Upper lobe of left lung (tissue), 6 donors: Measurements from ENCODE around the gene AGBL3. TPM values are rescaled to one million over a fixed set of nuclear protein-coding genes. Genes with fewer than 3 reads are reported as not detected.
"Not testable (repeated sequence)": the region's sequence is repeated elsewhere in the genome, so short reads cannot be mapped to it uniquely, and the experiment has no call there.

ENCODE experiments used
- ATAC-seq, 2 donors: fragments of 200-7000 bp; cut with Tn5 transposase; one replicate each; pipeline ENCODE4 v1.9.1; 2022; ENCODE audit warnings: mild to moderate bottlenecking in 2 of 2, moderate library complexity in 2 of 2; ENCODE audit not compliant: low FRiP score in 2 of 2
- DNase-seq, 2 donors: peaks; one replicate each; pipeline ENCODE4 v3.0.0-alpha.2; 2019 to 2020
- H3K27ac ChIP-seq, 4 donors: fragments of 200-600 bp; sonication (generic); one replicate each; pipeline ENCODE4 v1.5.1; 2016 to 2019
- H3K27me3 ChIP-seq, 4 donors: fragments of 200-600 bp; sonication (generic); one replicate each; pipeline ENCODE4 v1.5.1; 2017 to 2019
- H3K36me3 ChIP-seq, 4 donors: fragments of 200-600 bp; sonication (generic); one replicate each; pipeline ENCODE4 v1.5.1; 2016 to 2019
- H3K4me1 ChIP-seq, 4 donors: fragments of 200-600 bp; sonication (generic); one replicate each; pipeline ENCODE4 v1.5.1; 2018 to 2019
- H3K4me3 ChIP-seq, 4 donors: fragments of 200-600 bp; sonication (generic); one replicate each; pipeline ENCODE4 v1.5.1; 2017 to 2019; ENCODE audit warnings: mild to moderate bottlenecking in 2 of 4, moderate library complexity in 1 of 4
- H3K9me3 ChIP-seq, 4 donors: fragments of 200-600 bp; sonication (generic); one replicate each; pipeline ENCODE4 v1.5.1; 2018 to 2019
- EP300 ChIP-seq, 4 donors: sonication (generic); formaldehyde crosslinking; IDR thresholded peaks; one replicate each; pipeline ENCODE4 v1.5.1; 2017; ENCODE audit warnings: antibody characterized with exemption in 4 of 4, control low read depth in 2 of 4
- POLR2A ChIP-seq, 4 donors: fragments of 450-650 bp; IDR thresholded peaks; one replicate each; pipeline ENCODE4 v1.5.1; 2016 to 2017; ENCODE audit warnings: antibody characterized with exemption in 4 of 4, mild to moderate bottlenecking in 2 of 4
- POLR2AphosphoS5 ChIP-seq, 2 donors: sonication (generic); formaldehyde crosslinking; IDR thresholded peaks; one replicate each; pipeline ENCODE4 v1.5.1; 2017; ENCODE audit warnings: antibody characterized with exemption in 2 of 2
- WGBS, 2 donors: methylation state at CpG; one replicate each; pipeline ENCODE4 v1.1.5; 2017 to 2018; 5-methylcytosine and 5-hydroxymethylcytosine counted together
- total RNA-seq, 6 donors: library from RNA; depleted of rRNA in 4 of 6; stranded (reverse); fragments of >200 nt in 4 of 6; gene quantifications; one replicate each; pipeline versions ENCODE4 v1.1.0 to v1.2.1, GENCODE V29; 2016 to 2021
- TF ChIP-seq, protein P1 (sequence below), 6 experiments: fragments of 450-650 bp in 4 of 6; fragments of 200-600 bp in 2 of 6; sonication (generic) in 2 of 6; IDR thresholded peaks; one replicate each; pipeline ENCODE4 v1.5.1; 2016 to 2019; ENCODE audit warnings: antibody characterized with exemption in 6 of 6
- donor health status: DM: no; HTN: no; CAD: no; lungs with moderate emphysema.
- donor health status: DM: no; HTN: yes; CAD: no; lungs with severe emphysema.

The AGBL3 gene
- total RNA-seq, 6 donors from 2014 or later: 1.0 to 5.2 (median 2.5) TPM

DNA sequence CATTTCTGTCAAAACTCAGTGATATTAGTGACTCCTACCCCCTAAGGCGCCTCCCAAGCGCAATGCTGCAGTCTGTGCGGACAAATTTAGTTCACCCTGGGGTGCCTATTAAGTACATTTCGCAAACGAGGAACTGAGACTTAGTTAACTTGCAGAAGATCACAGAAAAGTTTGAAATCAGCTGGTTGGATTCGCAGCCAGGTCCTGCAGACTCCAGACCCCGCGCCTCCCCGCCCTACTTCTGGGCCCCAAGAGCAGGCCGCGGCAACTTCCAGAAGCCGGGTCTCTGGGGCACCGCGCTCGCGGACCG lies 183.6 kb downstream of the AGBL3 start:
- no peaks in the 10 kb centered on the region for H3K9me3 ChIP-seq
- ATAC-seq (peak in 1 of 2 donors; percentile 55), DNase-seq (no peak)
- H3K27ac ChIP-seq: peak overlapping the region; percentile 89 to 99 (median 98)
- 0 to 3% methylated on average over 5 to 17 of the region's 17 CpGs for WGBS, 2 donors
- TF ChIP-seq, protein P1, sequence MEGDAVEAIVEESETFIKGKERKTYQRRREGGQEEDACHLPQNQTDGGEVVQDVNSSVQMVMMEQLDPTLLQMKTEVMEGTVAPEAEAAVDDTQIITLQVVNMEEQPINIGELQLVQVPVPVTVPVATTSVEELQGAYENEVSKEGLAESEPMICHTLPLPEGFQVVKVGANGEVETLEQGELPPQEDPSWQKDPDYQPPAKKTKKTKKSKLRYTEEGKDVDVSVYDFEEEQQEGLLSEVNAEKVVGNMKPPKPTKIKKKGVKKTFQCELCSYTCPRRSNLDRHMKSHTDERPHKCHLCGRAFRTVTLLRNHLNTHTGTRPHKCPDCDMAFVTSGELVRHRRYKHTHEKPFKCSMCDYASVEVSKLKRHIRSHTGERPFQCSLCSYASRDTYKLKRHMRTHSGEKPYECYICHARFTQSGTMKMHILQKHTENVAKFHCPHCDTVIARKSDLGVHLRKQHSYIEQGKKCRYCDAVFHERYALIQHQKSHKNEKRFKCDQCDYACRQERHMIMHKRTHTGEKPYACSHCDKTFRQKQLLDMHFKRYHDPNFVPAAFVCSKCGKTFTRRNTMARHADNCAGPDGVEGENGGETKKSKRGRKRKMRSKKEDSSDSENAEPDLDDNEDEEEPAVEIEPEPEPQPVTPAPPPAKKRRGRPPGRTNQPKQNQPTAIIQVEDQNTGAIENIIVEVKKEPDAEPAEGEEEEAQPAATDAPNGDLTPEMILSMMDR (IDR thresholded peaks at IDR 0.05): no peak
- TF ChIP-seq EP300 (IDR thresholded peaks at IDR 0.05): no peak
- TF ChIP-seq POLR2A (IDR thresholded peaks at IDR 0.05): no peak
- no peak for TF ChIP-seq POLR2AphosphoS5 (IDR thresholded peaks at IDR 0.05)
- no peaks in the 10 kb centered on the region for H3K27me3 ChIP-seq
- peak overlapping the region; percentile 71 to 92 (median 84) for H3K4me3 ChIP-seq
- peaks cover 0 to 37% (median 26%) of the 10 kb centered on the region in 4 donors for H3K36me3 ChIP-seq
- H3K4me1 ChIP-seq: peaks cover 46 to 65% (median 56%) of the 10 kb centered on the region in 4 donors

DNA sequence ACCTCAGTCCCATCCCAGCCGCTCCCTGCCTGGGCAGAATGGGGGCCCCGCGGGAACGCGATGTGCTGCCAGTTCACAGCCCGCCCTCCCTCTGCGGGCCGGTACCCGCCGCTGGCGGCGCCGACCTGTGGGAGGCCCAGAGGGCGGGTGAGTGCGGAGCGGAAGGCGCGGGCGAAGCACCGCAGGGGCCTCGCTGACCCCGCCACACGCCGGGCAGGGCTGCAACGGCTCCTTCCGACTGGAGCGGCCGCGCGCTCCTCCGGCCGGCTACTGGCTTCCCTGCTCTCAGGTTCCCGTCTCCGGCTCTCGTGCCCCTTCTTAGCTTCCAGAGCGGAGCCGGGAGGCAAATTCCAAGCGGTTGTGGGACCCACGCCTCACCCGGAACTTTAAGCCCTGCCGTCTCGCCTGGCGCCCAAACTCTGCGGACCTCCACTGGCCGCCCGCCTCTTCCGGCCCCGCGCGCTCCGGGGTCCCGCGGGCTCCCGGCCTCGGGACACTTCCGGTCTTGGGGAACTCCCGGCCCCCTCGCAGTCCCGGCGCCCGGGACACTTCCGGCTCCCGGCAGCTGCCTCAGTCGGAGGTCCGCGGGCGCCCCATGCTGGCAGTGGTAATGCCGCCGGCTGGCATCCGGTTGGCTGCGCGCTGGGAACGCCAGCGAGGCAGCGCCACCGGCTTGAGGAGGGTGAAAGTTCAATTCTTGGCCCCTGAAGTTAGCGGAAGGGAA lies 184.1 kb downstream of the AGBL3 start, which contains the start of gene CYREN:
Gene CYREN, minus strand, starts transcription at position 434 of the 724 bp plus-strand sequence. CDS start 1,785 bp downstream, outside the sequence.
- Histone ChIP-seq H3K27me3 (no peaks in the 10 kb centered on the region), H3K36me3 (peaks cover 0 to 32% (median 22%) of the 10 kb centered on the region in 4 donors), H3K27ac (peak within 1 kb of the TSS; percentile 89 to 99 (median 98)), H3K4me3 (peak within 1 kb of the TSS; percentile 71 to 92 (median 84)), H3K9me3 (no peaks in the 10 kb centered on the region), H3K4me1 (peaks cover 41 to 60% (median 51%) of the 10 kb centered on the region in 4 donors)
- WGBS, 2 donors: 0 to 1% methylated on average over 19 to 60 of the region's 77 CpGs
- TF ChIP-seq POLR2AphosphoS5 (IDR thresholded peaks at IDR 0.05) (peak; percentile 81 to 83), EP300 (IDR thresholded peaks at IDR 0.05) (peak in 2 of 4 donors; percentile 0 to 18), POLR2A (IDR thresholded peaks at IDR 0.05) (peak in 3 of 4 donors; percentile 53 to 91 (median 54))
- TF ChIP-seq, protein P1 (IDR thresholded peaks at IDR 0.05): peak; percentile 64 to 94 (median 84)
- ATAC-seq (peak; percentile 97), DNase-seq (peak; percentile 97 to 98)

DNA sequence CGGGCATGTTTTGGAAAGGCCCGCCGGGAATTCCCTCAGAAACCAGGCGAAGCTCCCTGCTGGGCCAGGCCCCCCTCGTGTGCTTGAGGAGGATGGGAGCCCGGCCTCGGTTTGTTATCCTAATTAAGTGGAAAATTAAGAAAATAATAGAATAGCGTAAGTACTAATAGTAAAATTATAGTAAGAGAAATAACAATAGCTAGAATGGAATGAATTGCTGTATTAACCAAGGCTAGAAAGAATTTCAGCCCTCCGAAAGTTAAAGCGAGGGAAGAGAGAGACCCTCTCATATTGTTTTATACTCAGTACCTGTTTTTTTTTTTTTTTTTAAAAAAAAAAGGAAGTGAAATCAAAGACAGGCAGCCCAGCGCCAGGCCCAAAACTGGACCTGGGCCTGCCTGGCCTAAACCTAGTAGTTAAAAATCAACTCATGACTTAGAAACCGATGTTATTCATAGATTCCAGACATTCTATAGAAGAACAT lies 184.7 kb downstream of the AGBL3 start:
- not testable (repeated sequence) for DNase-seq, H3K27me3 ChIP-seq, H3K9me3 ChIP-seq, ATAC-seq
- peak overlapping the region in 3 of 4 donors; percentile 71 to 89 (median 79) for H3K4me3 ChIP-seq
- TF ChIP-seq, protein P1 (IDR thresholded peaks at IDR 0.05): peak in 1 of 6 experiments; percentile 1
- H3K4me1 ChIP-seq: peaks cover 35 to 54% (median 45%) of the 10 kb centered on the region in 4 donors
- H3K27ac ChIP-seq: peak overlapping the region; percentile 89 to 99 (median 98)
- peaks cover 0 to 26% (median 16%) of the 10 kb centered on the region in 4 donors for H3K36me3 ChIP-seq
- 22 to 23% methylated on average over 12 of the region's 12 CpGs for WGBS, 2 donors

DNA sequence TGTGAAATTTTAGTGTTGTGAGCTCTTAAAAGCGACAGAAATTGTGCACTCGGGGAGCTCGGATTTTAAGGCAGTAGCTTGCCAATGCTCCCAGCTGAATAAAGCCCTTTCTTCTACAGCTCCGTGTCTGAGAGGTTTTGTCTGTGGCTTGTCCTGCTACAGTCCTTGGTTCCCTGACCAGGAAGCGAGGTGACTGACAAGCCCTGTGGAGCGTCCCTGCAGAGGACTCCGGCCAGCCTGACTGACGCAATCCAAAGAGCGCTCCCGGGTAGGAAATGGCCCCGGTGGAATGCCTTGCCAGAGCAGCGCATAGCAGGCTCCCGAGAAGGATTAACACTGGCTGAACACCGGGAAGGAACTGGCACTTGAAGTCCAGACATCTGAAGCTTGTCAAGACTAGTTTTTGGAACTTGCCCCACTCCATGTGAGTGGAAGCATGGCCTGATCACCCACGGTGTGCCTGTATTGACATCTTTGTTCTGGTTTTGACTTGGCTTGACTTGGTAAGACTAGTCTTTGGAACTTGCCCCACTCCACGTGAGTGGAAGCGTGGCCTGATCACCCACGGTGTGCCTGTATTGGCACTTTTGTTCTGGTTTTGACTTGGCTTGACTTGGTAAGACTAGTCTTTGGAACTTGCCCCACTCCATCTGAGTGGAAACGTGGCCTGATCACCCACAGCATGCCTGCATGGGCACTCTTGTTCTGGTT lies 185.4 kb downstream of the AGBL3 start:
- TF ChIP-seq POLR2A (IDR thresholded peaks at IDR 0.05): peak in 1 of 4 donors; percentile 39
- peaks cover 0 to 20% (median 10%) of the 10 kb centered on the region in 4 donors for H3K36me3 ChIP-seq
- not testable (repeated sequence) for H3K27me3 ChIP-seq, H3K9me3 ChIP-seq, ATAC-seq
- H3K4me1 ChIP-seq: peaks cover 28 to 47% (median 41%) of the 10 kb centered on the region in 4 donors
- 47 to 53% methylated on average over 19 of the region's 19 CpGs for WGBS, 2 donors
- H3K4me3 ChIP-seq: peak overlapping the region in 2 of 4 donors; percentile 71 to 89
- DNase-seq: peak in 1 of 2 donors; percentile 86
- peak overlapping the region; percentile 89 to 99 (median 98) for H3K27ac ChIP-seq

DNA sequence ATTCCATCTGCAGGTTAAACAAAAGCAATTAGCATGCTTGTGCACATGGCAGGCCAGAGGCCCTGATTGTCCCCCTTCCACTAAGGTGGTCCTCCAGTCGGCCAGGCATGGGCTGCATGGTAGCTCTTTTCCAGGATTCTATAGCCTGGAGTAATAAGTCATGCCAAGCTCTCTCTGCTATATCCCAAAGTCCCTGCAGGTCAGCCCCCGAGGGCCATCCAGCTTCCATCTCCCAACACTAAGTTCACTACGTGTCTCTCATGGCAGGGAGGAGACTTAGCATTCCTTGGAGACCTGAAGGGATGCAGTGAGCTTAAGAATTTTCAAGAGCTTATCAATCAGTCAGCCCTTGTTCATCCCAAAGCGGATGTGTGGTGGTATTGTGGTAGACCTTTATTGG lies 187.6 kb downstream of the AGBL3 start:
- H3K9me3 ChIP-seq, H3K27ac ChIP-seq, ATAC-seq, H3K4me3 ChIP-seq, DNase-seq, H3K27me3 ChIP-seq, H3K36me3 ChIP-seq: not testable (repeated sequence)
- H3K4me1 ChIP-seq: peaks cover 8 to 25% (median 19%) of the 10 kb centered on the region in 4 donors
- whole genome bisulfite sequencing, 2 donors: 88 to 91% methylated on average over 4 of the region's 4 CpGs
